AG20443 (cell line): ENCODE data around the gene TPRA1.

Experiments
- DNase-seq: peaks from one replicate; pipeline ENCODE4 v3.0.0; 2012; ENCODE audit warnings: low spot score, mixed read lengths

Gene TPRA1

GRCh38 chr3:127590593-127591465, at the start of gene TPRA1:
Gene TPRA1 (minus strand): TSS chr3:127590733. CDS start chr3:127580146, 10,587 bp downstream.
- DNase-seq: peak; percentile 96

- no peak for DNase-seq
Observed at GRCh38 chr3:127640042-127640355, 49.5 kb upstream of the TPRA1 start.

- DNase-seq: peak; percentile 72
Observed at GRCh38 chr3:127639173-127640041, 48.9 kb upstream of the TPRA1 start.

GRCh38 chr3:127637971-127638370, 47.4 kb upstream of the TPRA1 start:
- no peak for DNase-seq

GRCh38 chr3:127637546-127637945, 47.0 kb upstream of the TPRA1 start:
- DNase-seq: peak; percentile 41

GRCh38 chr3:127634653-127635052, 44.1 kb upstream of the TPRA1 start:
- DNase-seq: no peak

- DNase-seq: no peak
Observed at GRCh38 chr3:127632035-127632820, 41.7 kb upstream of the TPRA1 start.

GRCh38 chr3:127630811-127631714, 40.5 kb upstream of the TPRA1 start:
- DNase-seq: no peak

- peak; percentile 23 for DNase-seq
Observed at GRCh38 chr3:127629467-127630403, 39.2 kb upstream of the TPRA1 start.

- DNase-seq: peak; percentile 90
Observed at GRCh38 chr3:127628788-127629466, 38.4 kb upstream of the TPRA1 start, which contains the start of gene PODXL2. Gene PODXL2 (plus strand): TSS chr3:127629185. CDS start chr3:127629220, 35 bp downstream.

GRCh38 chr3:127628426-127628787, 37.9 kb upstream of the TPRA1 start:
- no peak for DNase-seq

- DNase-seq: no peak
Observed at GRCh38 chr3:127625821-127626220, 35.3 kb upstream of the TPRA1 start.

GRCh38 chr3:127624063-127624462, 33.5 kb upstream of the TPRA1 start:
- DNase-seq: no peak

- DNase-seq: no peak
Observed at GRCh38 chr3:127622772-127623576, 32.4 kb upstream of the TPRA1 start.

- DNase-seq: no peak
Observed at GRCh38 chr3:127622031-127622430, 31.5 kb upstream of the TPRA1 start.

- DNase-seq: no peak
Observed at GRCh38 chr3:127620637-127621375, 30.3 kb upstream of the TPRA1 start.

- no peak for DNase-seq
Observed at GRCh38 chr3:127618891-127619290, 28.4 kb upstream of the TPRA1 start.
